PC-9 (cell line): ENCODE measurements around the gene SLC46A2.

ENCODE experiments used
- EZH2 ChIP-seq: fragments of 200-600 bp; sonication (generic); IDR thresholded peaks from 2 replicates; pipeline ENCODE4 v1.8.0; 2017; ENCODE audit warnings: antibody characterized with exemption, low read depth
- TF ChIP-seq, protein P1 (sequence below): fragments of 200-600 bp; sonication (generic); conservative IDR thresholded peaks from 2 replicates; pipeline ENCODE4 v1.6.1; 2017; ENCODE audit warnings: mixed run types, antibody characterized with exemption, mild to moderate bottlenecking, moderate library complexity

GRCh38 chr9:112914524-112914923, 23.8 kb upstream of the SLC46A2 start:
- TF ChIP-seq, protein P1, sequence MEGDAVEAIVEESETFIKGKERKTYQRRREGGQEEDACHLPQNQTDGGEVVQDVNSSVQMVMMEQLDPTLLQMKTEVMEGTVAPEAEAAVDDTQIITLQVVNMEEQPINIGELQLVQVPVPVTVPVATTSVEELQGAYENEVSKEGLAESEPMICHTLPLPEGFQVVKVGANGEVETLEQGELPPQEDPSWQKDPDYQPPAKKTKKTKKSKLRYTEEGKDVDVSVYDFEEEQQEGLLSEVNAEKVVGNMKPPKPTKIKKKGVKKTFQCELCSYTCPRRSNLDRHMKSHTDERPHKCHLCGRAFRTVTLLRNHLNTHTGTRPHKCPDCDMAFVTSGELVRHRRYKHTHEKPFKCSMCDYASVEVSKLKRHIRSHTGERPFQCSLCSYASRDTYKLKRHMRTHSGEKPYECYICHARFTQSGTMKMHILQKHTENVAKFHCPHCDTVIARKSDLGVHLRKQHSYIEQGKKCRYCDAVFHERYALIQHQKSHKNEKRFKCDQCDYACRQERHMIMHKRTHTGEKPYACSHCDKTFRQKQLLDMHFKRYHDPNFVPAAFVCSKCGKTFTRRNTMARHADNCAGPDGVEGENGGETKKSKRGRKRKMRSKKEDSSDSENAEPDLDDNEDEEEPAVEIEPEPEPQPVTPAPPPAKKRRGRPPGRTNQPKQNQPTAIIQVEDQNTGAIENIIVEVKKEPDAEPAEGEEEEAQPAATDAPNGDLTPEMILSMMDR, result no peak
- TF ChIP-seq EZH2, result no peak
